Esophagus squamous epithelium (tissue), 4 donors: ENCODE measurements around the gene PKN2.

ENCODE experiments used
- CTCF ChIP-seq, 6 experiments: fragments of 450-650 bp in 4 of 6; fragments of 200-600 bp in 2 of 6; sonication (generic) in 2 of 6; IDR thresholded peaks; one replicate each; pipeline ENCODE4 v1.5.1; 2016 to 2019; ENCODE audit warnings: antibody characterized with exemption in 6 of 6, mild to moderate bottlenecking in 4 of 6, moderate library complexity in 4 of 6
- POLR2A ChIP-seq, 4 donors: fragments of 450-650 bp; IDR thresholded peaks; one replicate each; pipeline ENCODE4 v1.6.1; 2017; ENCODE audit warnings: antibody characterized with exemption in 4 of 4, mild to moderate bottlenecking in 4 of 4, moderate library complexity in 3 of 4

GRCh38 chr1:88668405-88668804, 15.7 kb upstream of the PKN2 start:
- TF ChIP-seq CTCF (IDR thresholded peaks at IDR 0.05), result no peak
- no peak for TF ChIP-seq POLR2A (IDR thresholded peaks at IDR 0.05)
